BJ (cell line): ENCODE results near the gene PTPRG. TPM values are rescaled to one million over a fixed set of nuclear protein-coding genes. Genes with fewer than 3 reads are reported as not detected.

Experiments
- CTCF ChIA-PET: fragments of 350-600 bp; formaldehyde crosslinking; extraction: SDS; loops from one replicate; lab custom pipeline; 2021; ENCODE audit warnings: antibody characterized with exemption, inconsistent platforms; lab: Yijun Ruan, JAX
- POLR2A ChIA-PET: fragments of 300-600 bp; sonication (Branson Sonifier 250); formaldehyde crosslinking; extraction: SDS; loops from one replicate; lab custom pipeline; 2021; ENCODE audit warnings: antibody characterized with exemption; lab: Charles Lee
- DNase-seq: peaks from one replicate; pipeline ENCODE4 v3.0.0-alpha.2; 2011; ENCODE audit warnings: low read depth
- H3K27me3 ChIP-seq: 2 replicates; pipeline ENCODE4 v1.6.0; 2011; ENCODE audit warnings: low read length; ENCODE audit not compliant: control insufficient read depth, insufficient read depth
- H3K36me3 ChIP-seq: 2 replicates; pipeline ENCODE4 v1.5.1; 2011; ENCODE audit warnings: low read length; ENCODE audit not compliant: control insufficient read depth, insufficient read depth
- H3K4me3 ChIP-seq: 2 replicates; pipeline ENCODE4 v1.5.1; 2011; ENCODE audit warnings: low read depth, mild to moderate bottlenecking, control low read depth, low read length
- polyA plus RNA-seq: library from polyadenylated mRNA; depleted of rRNA; stranded (reverse); fragments of >200 nt; gene quantifications from 2 replicates; pipeline ENCODE4 v1.2.3, GENCODE V29; 2011
- TF ChIP-seq, protein P1 (sequence below): IDR thresholded peaks from 2 replicates; pipeline ENCODE4 v1.5.1; 2011; ENCODE audit warnings: low read depth, mild to moderate bottlenecking, control low read depth, inconsistent platforms, low read length, moderate library complexity; ENCODE audit not compliant: insufficient read depth

PTPRG gene
- polyA plus RNA-seq, 1 experiment = 20.8 TPM

GRCh38 chr3:61897848-61898247, 336.5 kb downstream of the PTPRG start:
- Histone ChIP-seq H3K36me3 (no peaks in the 10 kb centered on the region), H3K4me3 (no peak overlapping the region), H3K27me3 (0 out of 2 replicates have a peak, but pooled peaks cover 1% of the 10 kb centered on the region)
- ChIA-PET POLR2A (interaction anchor here (0.6 kb wide), 1 partner anchor 82 kb away, joined by 4 read pairs; no protein-coding TSS in a partner anchor), CTCF (no interaction called here)
- TF ChIP-seq, protein P1, sequence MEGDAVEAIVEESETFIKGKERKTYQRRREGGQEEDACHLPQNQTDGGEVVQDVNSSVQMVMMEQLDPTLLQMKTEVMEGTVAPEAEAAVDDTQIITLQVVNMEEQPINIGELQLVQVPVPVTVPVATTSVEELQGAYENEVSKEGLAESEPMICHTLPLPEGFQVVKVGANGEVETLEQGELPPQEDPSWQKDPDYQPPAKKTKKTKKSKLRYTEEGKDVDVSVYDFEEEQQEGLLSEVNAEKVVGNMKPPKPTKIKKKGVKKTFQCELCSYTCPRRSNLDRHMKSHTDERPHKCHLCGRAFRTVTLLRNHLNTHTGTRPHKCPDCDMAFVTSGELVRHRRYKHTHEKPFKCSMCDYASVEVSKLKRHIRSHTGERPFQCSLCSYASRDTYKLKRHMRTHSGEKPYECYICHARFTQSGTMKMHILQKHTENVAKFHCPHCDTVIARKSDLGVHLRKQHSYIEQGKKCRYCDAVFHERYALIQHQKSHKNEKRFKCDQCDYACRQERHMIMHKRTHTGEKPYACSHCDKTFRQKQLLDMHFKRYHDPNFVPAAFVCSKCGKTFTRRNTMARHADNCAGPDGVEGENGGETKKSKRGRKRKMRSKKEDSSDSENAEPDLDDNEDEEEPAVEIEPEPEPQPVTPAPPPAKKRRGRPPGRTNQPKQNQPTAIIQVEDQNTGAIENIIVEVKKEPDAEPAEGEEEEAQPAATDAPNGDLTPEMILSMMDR = no peak
- DNase-seq = no peak

- ChIA-PET CTCF (interaction anchor here (1.1 kb wide), 1 partner anchor 14 kb away, joined by 3 read pairs; no protein-coding TSS in a partner anchor), POLR2A (no interaction called here)
- H3K4me3 ChIP-seq = no peak overlapping the region
- TF ChIP-seq, protein P1 = no peak
- H3K36me3 ChIP-seq = no peaks in the 10 kb centered on the region
- no peaks in the 10 kb centered on the region for H3K27me3 ChIP-seq
- no peak for DNase-seq
These were observed 338.5 kb downstream of the PTPRG start for GRCh38 chr3:61899700-61900462.

DNA sequence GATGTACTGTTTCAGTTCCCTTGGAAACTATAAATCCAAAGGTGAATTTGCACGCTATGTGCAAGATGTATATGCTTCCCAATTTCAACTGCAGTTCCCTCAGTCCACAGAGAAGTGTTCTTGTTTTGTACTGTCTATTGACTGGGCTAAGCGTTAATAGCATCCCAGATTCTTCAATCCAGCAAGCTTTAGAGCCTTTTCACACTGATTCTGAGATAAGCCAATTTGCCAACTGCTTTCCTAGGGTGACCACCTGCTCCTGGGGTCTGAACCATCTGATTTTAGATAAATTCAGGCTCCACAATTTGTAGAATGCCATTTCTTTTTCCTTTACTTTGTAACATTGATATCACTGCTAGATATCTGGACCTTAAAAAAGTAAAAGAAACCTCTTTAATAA, 340.1 kb downstream of the PTPRG start:
- Histone ChIP-seq H3K27me3 (no peaks in the 10 kb centered on the region), H3K36me3 (no peaks in the 10 kb centered on the region), H3K4me3 (no peak overlapping the region)
- no peak for DNase-seq
- ChIA-PET CTCF (interaction anchor here (0.6 kb wide), 1 partner anchor 41 kb away, joined by 3 read pairs; no protein-coding TSS in a partner anchor), POLR2A (no interaction called here)
- TF ChIP-seq, protein P1 = no peak

GRCh38 chr3:61901986-61902385, 340.6 kb downstream of the PTPRG start:
- CTCF ChIA-PET = interaction anchor here (0.6 kb wide), 1 partner anchor 40 kb away, joined by 3 read pairs; no protein-coding TSS in a partner anchor

GRCh38 chr3:61903074-61903473, 341.7 kb downstream of the PTPRG start:
- no peaks in the 10 kb centered on the region for H3K36me3 ChIP-seq
- TF ChIP-seq, protein P1 = no peak
- no peaks in the 10 kb centered on the region for H3K27me3 ChIP-seq
- ChIA-PET POLR2A (no interaction called here), CTCF (no interaction called here)
- H3K4me3 ChIP-seq = no peak overlapping the region
- no peak for DNase-seq

More at GRCh38 chr3:61901986-61902385, 340.6 kb downstream of the PTPRG start:
- TF ChIP-seq, protein P1 = no peak
- no peaks in the 10 kb centered on the region for H3K27me3 ChIP-seq
- POLR2A ChIA-PET = no interaction called here
- H3K36me3 ChIP-seq = no peaks in the 10 kb centered on the region
- H3K4me3 ChIP-seq = no peak overlapping the region
- DNase-seq = no peak
